GM23248 (cell line): ENCODE measurements around the gene SCLY. TPM values are rescaled to one million over a fixed set of nuclear protein-coding genes. Genes with fewer than 3 reads are reported as not detected.

Source experiments
- DNase-seq: peaks from one replicate; pipeline ENCODE4 v3.0.0-alpha.2; 2015
- H2AFZ ChIP-seq: fragments of 200-600 bp; sonication (generic); 2 replicates; pipeline ENCODE4 v1.6.1; 2016; ENCODE audit warnings: antibody characterized with exemption
- H3F3A ChIP-seq: fragments of 200-600 bp; sonication (generic); 2 replicates; pipeline ENCODE4 v1.6.1; 2016; ENCODE audit warnings: mild to moderate bottlenecking, antibody characterized with exemption, mixed run types; ENCODE audit not compliant: insufficient read depth
- H3K27ac ChIP-seq: fragments of 200-600 bp; sonication (generic); 2 replicates; pipeline ENCODE4 v1.5.1; 2016; ENCODE audit warnings: mild to moderate bottlenecking
- H3K27me3 ChIP-seq: fragments of 200-600 bp; sonication (generic); replicated peaks from 2 replicates; pipeline ENCODE4 v1.6.1; 2016; ENCODE audit warnings: mild to moderate bottlenecking; ENCODE audit not compliant: insufficient read depth
- H3K36me3 ChIP-seq: fragments of 200-600 bp; sonication (generic); 2 replicates; pipeline ENCODE4 v1.6.1; 2016; ENCODE audit warnings: low read depth, mild to moderate bottlenecking
- H3K4me1 ChIP-seq: fragments of 200-600 bp; sonication (generic); 2 replicates; pipeline ENCODE4 v1.6.1; 2016; ENCODE audit warnings: mild to moderate bottlenecking; ENCODE audit not compliant: insufficient read depth
- H3K4me2 ChIP-seq: fragments of 200-600 bp; sonication (generic); one replicate; pipeline ENCODE4 v1.6.1; 2016; ENCODE audit warnings: mild to moderate bottlenecking; ENCODE audit not compliant: unreplicated experiment
- H3K4me3 ChIP-seq: fragments of 200-600 bp; sonication (generic); 2 replicates; pipeline ENCODE4 v1.5.1; 2016; ENCODE audit warnings: mild to moderate bottlenecking
- H3K79me2 ChIP-seq: fragments of 200-600 bp; sonication (generic); 2 replicates; pipeline ENCODE4 v1.6.1; 2016; ENCODE audit warnings: mild to moderate bottlenecking; ENCODE audit not compliant: insufficient read depth
- H3K9ac ChIP-seq: fragments of 200-600 bp; sonication (generic); 2 replicates; pipeline ENCODE4 v1.6.1; 2016; ENCODE audit warnings: mild to moderate bottlenecking
- H3K9me2 ChIP-seq: fragments of 200-600 bp; sonication (generic); 2 replicates; pipeline ENCODE4 v1.6.1; 2016; ENCODE audit warnings: mixed run types, mild to moderate bottlenecking, moderate library complexity; ENCODE audit not compliant: insufficient read depth
- H3K9me3 ChIP-seq: fragments of 200-600 bp; sonication (generic); one replicate; pipeline ENCODE4 v1.6.1; 2017; ENCODE audit warnings: low read depth
- H4K20me1 ChIP-seq: fragments of 200-600 bp; sonication (generic); 2 replicates; pipeline ENCODE4 v1.6.0; 2016; ENCODE audit not compliant: insufficient read depth
- EZH2 ChIP-seq: fragments of 200-600 bp; sonication (generic); IDR thresholded peaks from 2 replicates; pipeline ENCODE4 v1.6.1; 2018; ENCODE audit warnings: antibody characterized with exemption, mild to moderate bottlenecking; ENCODE audit not compliant: insufficient read depth, poor library complexity, severe bottlenecking
- EZH2phosphoT487 ChIP-seq: fragments of 200-600 bp; sonication (generic); IDR thresholded peaks from 2 replicates; pipeline ENCODE4 v1.6.1; 2018; ENCODE audit warnings: antibody characterized with exemption, moderate library complexity, mild to moderate bottlenecking, low read depth; ENCODE audit not compliant: insufficient read depth
- WGBS, 2 experiments: methylation state at CpG; one replicate each; pipeline ENCODE4 v1.1.6; 2015 to 2017; ENCODE audit warnings: low lambda C conversion rate in 2 of 2, low coverage in 1 of 2; ENCODE audit errors: missing lambda C conversion rate in 2 of 2; 5-methylcytosine and 5-hydroxymethylcytosine counted together
- in situ Hi-C: fragments of 300-500 bp; cut with MboI; formaldehyde crosslinking; loops from 2 replicates; pipeline ENCODE4 v1.15.0; 2020
- polyA plus RNA-seq: library from polyadenylated mRNA; unstranded; fragments of >200 nt; fragmentation: Nextera tagmentation; extraction: Ambion mirVana; gene quantifications from 2 replicates; pipeline ENCODE4 v1.2.1, GENCODE V29; 2016
- total RNA-seq: library from RNA; depleted of rRNA; stranded (reverse); fragments of >200 nt; shearing (Covaris generic); gene quantifications from 2 replicates; pipeline ENCODE4 v1.2.3, GENCODE V29; 2014

Gene SCLY
- total and polyA plus RNA-seq, 2 experiments from 2014 or later, result 10.3 to 14.8 TPM

- H3K9ac ChIP-seq, result no peak overlapping the region
- TF ChIP-seq EZH2, result no peak
- no peak for TF ChIP-seq EZH2phosphoT487
- DNase-seq, result no peak
- H3K36me3 ChIP-seq, result no peaks in the 10 kb centered on the region
- in situ Hi-C loops, result no loop called here
- peaks cover 15% of the 10 kb centered on the region for H3K4me1 ChIP-seq
- WGBS, 2 experiments, result 68 to 72% methylated on average over 46 to 49 of the region's 56 CpGs
- H3K27me3 ChIP-seq, result no peaks in the 10 kb centered on the region
- H3K9me2 ChIP-seq, result no peaks in the 10 kb centered on the region
- no peaks in the 10 kb centered on the region for H4K20me1 ChIP-seq
- H3K79me2 ChIP-seq, result no peaks in the 10 kb centered on the region
- no peak overlapping the region for H2AFZ ChIP-seq
- H3K4me3 ChIP-seq, result no peak overlapping the region
- no peaks in the 10 kb centered on the region for H3F3A ChIP-seq
- no peak overlapping the region for H3K4me2 ChIP-seq
- H3K27ac ChIP-seq, result no peak overlapping the region
- H3K9me3 ChIP-seq, result no peaks in the 10 kb centered on the region
Measured at GRCh38 chr2:238139196-238140039, 78.6 kb downstream of the SCLY start.

DNA sequence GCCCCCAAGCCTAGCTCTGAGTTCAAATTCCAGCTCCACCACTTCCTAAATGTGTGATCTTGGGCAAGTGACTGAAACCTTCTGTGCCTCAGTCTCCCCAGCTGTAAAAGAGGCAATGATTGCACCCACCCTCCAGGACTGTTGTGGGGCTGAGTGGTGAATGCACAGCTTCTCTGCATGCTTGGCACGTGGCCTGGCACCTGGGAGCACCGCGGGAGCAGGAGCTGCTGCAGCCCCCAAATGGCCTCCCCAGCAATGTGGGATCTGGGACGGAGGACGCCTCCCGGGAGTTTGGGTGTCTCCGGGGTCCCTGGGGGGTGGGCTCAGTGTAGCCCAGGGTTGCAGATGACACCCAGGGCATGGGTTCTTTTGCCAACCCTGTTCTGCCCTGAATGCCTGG is 79.2 kb downstream of the SCLY start:
- H3K4me1 ChIP-seq, result peaks cover 15% of the 10 kb centered on the region
- TF ChIP-seq EZH2phosphoT487, result no peak

DNA sequence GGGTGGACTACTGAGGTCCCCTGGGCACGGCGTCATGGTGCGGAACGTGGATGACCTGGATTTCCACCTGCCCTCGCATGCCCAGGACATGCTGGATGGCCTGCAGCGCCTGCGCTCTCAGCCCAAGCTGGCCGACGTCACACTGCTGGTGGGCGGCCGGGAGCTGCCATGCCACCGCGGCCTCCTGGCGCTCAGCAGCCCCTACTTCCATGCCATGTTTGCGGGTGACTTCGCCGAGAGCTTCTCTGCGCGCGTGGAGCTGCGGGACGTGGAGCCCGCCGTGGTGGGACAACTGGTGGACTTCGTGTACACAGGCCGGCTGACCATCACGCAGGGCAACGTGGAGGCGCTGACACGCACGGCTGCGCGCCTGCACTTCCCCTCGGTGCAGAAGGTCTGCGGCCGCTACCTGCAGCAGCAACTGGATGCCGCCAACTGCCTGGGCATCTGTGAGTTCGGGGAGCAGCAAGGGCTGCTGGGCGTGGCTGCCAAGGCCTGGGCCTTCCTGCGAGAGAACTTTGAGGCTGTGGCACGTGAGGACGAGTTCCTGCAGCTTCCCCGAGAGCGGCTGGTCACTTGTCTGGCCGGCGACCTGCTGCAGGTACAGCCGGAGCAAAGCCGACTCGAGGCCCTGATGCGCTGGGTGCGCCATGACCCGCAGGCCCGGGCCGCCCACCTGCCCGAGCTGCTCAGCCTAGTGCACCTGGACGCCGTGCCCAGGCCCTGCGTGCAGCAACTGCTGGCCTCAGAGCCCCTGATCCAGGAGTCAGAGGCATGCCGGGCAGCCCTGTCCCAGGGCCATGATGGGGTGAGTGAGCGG is 80.1 kb downstream of the SCLY start:
- Histone ChIP-seq H4K20me1 (no peaks in the 10 kb centered on the region), H3K4me1 (peaks cover 15% of the 10 kb centered on the region), H3K79me2 (no peaks in the 10 kb centered on the region), H3K9me2 (no peaks in the 10 kb centered on the region), H2AFZ (no peak overlapping the region), H3K27ac (no peak overlapping the region), H3K9me3 (no peaks in the 10 kb centered on the region), H3K27me3 (no peaks in the 10 kb centered on the region), H3K9ac (no peak overlapping the region), H3K4me3 (no peak overlapping the region), H3F3A (no peaks in the 10 kb centered on the region), H3K36me3 (no peaks in the 10 kb centered on the region), H3K4me2 (no peak overlapping the region)
- TF ChIP-seq EZH2 (no peak), EZH2phosphoT487 (no peak)
- in situ Hi-C loops, result no loop called here
- no peak for DNase-seq
- WGBS, 2 experiments, result 95 to 96% methylated on average over 49 to 50 of the region's 60 CpGs

More for the DNA sequence above, 79.2 kb downstream of the SCLY start:
- H3K9me3 ChIP-seq, result no peaks in the 10 kb centered on the region
- in situ Hi-C loops, result no loop called here
- H3K27me3 ChIP-seq, result no peaks in the 10 kb centered on the region
- H3K9ac ChIP-seq, result no peak overlapping the region
- DNase-seq, result no peak
- H3K27ac ChIP-seq, result no peak overlapping the region
- 72 to 75% methylated on average over 7 of the region's 7 CpGs for WGBS, 2 experiments
- no peaks in the 10 kb centered on the region for H4K20me1 ChIP-seq
- no peak overlapping the region for H3K4me2 ChIP-seq
- H3K36me3 ChIP-seq, result no peaks in the 10 kb centered on the region
- H3K4me3 ChIP-seq, result no peak overlapping the region
- H3K79me2 ChIP-seq, result no peaks in the 10 kb centered on the region
- H2AFZ ChIP-seq, result no peak overlapping the region
- H3F3A ChIP-seq, result no peaks in the 10 kb centered on the region
- no peaks in the 10 kb centered on the region for H3K9me2 ChIP-seq

DNA sequence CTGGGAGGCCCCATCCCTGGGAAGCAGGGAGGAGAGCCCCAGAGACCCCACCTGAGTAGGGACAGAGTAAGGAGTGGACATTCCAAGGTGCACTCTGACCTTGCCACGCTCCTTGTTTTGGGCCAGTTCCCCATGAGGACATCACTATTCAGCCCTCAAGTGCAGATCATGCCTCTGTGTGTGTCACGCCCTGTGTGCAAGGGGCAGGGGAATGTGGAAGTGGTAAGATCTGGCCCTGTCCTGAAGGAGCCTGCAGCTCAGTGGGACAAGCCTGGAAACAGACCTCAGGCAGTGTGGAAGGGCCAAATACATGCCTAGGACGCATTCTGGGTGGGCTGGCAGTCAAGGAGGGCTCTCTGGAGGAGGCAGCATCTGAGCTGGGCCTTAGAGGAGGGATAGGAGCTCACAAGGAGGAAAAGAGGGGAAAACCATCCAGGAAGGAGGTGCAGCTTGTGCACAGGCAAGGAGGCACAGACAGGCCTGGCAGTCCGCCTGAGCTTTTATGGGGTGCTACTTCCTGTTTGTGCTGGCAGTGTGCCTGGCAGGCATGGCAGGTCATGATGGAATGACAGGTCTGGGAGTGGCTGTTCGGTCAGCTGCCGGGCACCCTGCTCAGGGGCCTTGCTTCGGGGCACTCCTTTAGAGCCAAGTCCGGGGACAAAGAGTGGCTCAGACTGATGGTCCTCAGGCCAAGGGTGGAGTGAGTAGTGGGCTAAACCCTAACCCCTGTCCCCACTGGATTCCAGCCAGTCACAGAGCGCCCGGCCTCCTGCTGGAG is 80.9 kb downstream of the SCLY start:
- 86 to 91% methylated on average over 9 to 10 of the region's 10 CpGs for WGBS, 2 experiments
- no peaks in the 10 kb centered on the region for H3K79me2 ChIP-seq
- H3K4me1 ChIP-seq, result peaks cover 15% of the 10 kb centered on the region
- no peak overlapping the region for H2AFZ ChIP-seq
- no peak overlapping the region for H3K9ac ChIP-seq
- no peaks in the 10 kb centered on the region for H3K9me3 ChIP-seq
- in situ Hi-C loops, result no loop called here
- peak; percentile 24 for DNase-seq
- no peak overlapping the region for H3K4me2 ChIP-seq
- H3F3A ChIP-seq, result no peaks in the 10 kb centered on the region
- H3K36me3 ChIP-seq, result no peaks in the 10 kb centered on the region
- no peak overlapping the region for H3K27ac ChIP-seq
- H4K20me1 ChIP-seq, result no peaks in the 10 kb centered on the region
- H3K4me3 ChIP-seq, result no peak overlapping the region
- H3K9me2 ChIP-seq, result no peaks in the 10 kb centered on the region
- TF ChIP-seq EZH2 (no peak), EZH2phosphoT487 (no peak)
- no peaks in the 10 kb centered on the region for H3K27me3 ChIP-seq
